DOHH2 (cell line): ENCODE measurements around the gene CENPM.

Experiments
- EZH2phosphoT487 ChIP-seq: fragments of 200-600 bp; sonication (generic); IDR thresholded peaks from 2 replicates; pipeline ENCODE4 v1.6.1; 2017; ENCODE audit warnings: borderline replicate concordance, mild to moderate bottlenecking, antibody characterized with exemption, low read length, moderate library complexity, mixed read lengths
- TF ChIP-seq, protein P1 (sequence below): fragments of 200-600 bp; sonication (generic); IDR thresholded peaks from one replicate; pipeline ENCODE4 v1.5.1; 2014; ENCODE audit warnings: antibody characterized with exemption, mild to moderate bottlenecking, low read depth, low read length; ENCODE audit not compliant: poor library complexity, severe bottlenecking

DNA sequence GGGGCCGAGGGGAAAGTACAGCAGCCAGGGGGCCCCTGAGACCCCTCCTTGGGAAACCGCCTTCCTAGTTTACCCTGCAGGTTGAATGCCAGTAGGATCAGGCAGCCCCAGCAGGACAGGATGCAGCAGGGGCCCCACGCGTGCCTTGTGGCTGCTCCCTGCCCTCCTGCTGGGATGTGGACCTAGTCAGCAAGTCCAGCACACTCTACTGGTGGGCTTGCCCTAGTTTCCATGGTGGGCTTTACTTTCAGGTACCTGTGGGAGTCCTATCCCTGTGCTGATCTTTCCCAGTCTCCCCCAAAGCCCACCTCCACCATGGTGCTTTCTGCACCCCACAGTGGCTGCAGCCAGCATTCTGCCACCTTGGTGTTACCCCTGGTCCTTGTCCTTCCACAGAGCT, 54.2 kb downstream of the CENPM start:
- TF ChIP-seq, protein P1, sequence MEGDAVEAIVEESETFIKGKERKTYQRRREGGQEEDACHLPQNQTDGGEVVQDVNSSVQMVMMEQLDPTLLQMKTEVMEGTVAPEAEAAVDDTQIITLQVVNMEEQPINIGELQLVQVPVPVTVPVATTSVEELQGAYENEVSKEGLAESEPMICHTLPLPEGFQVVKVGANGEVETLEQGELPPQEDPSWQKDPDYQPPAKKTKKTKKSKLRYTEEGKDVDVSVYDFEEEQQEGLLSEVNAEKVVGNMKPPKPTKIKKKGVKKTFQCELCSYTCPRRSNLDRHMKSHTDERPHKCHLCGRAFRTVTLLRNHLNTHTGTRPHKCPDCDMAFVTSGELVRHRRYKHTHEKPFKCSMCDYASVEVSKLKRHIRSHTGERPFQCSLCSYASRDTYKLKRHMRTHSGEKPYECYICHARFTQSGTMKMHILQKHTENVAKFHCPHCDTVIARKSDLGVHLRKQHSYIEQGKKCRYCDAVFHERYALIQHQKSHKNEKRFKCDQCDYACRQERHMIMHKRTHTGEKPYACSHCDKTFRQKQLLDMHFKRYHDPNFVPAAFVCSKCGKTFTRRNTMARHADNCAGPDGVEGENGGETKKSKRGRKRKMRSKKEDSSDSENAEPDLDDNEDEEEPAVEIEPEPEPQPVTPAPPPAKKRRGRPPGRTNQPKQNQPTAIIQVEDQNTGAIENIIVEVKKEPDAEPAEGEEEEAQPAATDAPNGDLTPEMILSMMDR = no peak
- no peak for TF ChIP-seq EZH2phosphoT487
